Right lobe of liver (tissue), 4 donors: ENCODE results near the gene AKR1C1.

ENCODE experiments used
- POLR2A ChIP-seq: fragments of 450-650 bp; IDR thresholded peaks from one replicate; pipeline ENCODE4 v1.6.1; 2017; ENCODE audit warnings: antibody characterized with exemption, mild to moderate bottlenecking
- TF ChIP-seq, protein P1 (sequence below), 4 donors: fragments of 200-600 bp in 3 of 4; fragments of 450-650 bp in 1 of 4; IDR thresholded peaks; one replicate each; pipeline versions ENCODE4 v1.5.1 to v1.8.0; 2016 to 2022; ENCODE audit warnings: antibody characterized with exemption in 4 of 4, mild to moderate bottlenecking in 2 of 4
- donor health status: DM: no; HTN: no; CAD: no.
- donor health status: DM: no; HTN: no; CAD: no.
- donor health status: DM: no; HTN: yes; CAD: no.

DNA sequence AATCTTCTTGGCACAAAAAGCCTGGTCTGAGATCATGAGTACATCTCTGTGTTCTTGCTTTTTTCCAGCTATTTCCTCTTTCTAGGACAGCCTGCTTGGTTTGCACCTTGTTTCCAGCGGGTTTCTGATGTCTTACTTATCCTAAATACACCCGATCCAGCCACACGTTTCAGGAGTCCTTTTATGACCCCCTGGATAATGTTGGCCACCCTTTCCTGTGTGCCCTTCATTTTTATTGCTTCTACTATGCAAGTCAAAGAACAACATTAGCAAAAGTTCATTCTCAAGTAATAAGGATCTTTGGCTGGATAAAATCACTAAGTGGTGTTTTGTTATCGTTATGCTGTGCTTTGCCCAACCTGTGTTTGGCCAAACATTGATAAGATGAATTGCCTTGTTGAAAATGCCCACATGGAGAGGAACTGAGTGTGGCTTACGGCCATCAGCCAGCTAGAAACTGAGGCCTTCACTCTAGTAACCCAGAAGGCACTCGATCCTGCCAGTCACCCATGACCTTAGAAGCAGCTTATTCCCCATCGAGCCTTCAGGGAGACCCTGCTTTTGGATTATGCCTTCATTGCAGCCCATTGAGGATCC, 28.7 kb upstream of the AKR1C1 start:
- no peak for TF ChIP-seq POLR2A
- TF ChIP-seq, protein P1, sequence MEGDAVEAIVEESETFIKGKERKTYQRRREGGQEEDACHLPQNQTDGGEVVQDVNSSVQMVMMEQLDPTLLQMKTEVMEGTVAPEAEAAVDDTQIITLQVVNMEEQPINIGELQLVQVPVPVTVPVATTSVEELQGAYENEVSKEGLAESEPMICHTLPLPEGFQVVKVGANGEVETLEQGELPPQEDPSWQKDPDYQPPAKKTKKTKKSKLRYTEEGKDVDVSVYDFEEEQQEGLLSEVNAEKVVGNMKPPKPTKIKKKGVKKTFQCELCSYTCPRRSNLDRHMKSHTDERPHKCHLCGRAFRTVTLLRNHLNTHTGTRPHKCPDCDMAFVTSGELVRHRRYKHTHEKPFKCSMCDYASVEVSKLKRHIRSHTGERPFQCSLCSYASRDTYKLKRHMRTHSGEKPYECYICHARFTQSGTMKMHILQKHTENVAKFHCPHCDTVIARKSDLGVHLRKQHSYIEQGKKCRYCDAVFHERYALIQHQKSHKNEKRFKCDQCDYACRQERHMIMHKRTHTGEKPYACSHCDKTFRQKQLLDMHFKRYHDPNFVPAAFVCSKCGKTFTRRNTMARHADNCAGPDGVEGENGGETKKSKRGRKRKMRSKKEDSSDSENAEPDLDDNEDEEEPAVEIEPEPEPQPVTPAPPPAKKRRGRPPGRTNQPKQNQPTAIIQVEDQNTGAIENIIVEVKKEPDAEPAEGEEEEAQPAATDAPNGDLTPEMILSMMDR (IDR thresholded peaks at IDR 0.05) = no peak
